ENCODE data around the gene TP53TG5. TPM values are rescaled to one million over a fixed set of nuclear protein-coding genes. Genes with fewer than 3 reads are reported as not detected.

The TP53TG5 gene
- total RNA-seq, 1 experiment from 2014 or later: 0.69 TPM

DNA sequence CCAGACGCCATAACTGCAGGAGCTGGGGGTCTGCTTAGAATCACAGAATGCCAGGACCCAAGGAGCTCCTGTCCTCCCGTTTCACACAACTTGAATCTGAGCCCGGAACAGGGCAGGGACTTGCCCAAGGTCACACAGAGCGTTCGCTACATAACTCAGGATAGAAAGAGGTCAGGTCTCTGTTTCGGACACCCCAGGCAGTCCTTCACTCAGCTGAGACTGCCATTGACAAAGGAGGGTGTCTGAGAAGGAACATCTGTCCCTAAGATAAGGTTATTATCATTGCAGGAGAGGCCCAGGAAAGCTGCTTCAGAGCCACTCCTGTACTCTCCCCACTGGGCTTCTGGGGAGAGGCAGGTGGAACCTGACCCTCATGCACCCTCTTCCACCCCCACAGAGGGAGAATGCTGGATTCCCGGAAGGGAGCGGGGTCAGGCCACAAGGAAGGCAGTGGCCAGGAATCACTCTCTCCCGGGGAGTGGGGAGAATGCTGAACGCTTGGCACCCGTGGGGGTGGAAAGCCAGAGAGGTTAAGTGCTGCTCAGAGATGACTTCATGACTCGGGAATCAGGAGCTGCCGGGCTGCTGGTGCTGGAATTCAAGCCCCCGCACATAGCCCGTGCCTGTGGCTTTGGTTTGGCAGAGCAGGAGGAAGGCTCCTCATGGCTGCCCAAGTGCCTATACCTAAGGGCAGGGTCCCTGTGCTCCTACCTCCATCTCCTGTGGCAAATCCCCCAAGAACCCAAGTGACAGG is 40.6 kb downstream of the TP53TG5 start:
- no peak for TF ChIP-seq EZH2 (IDR thresholded peaks at IDR 0.05; ENCODE audit: borderline replicate concordance, low read depth, low read length, poor library complexity, severe bottlenecking)
- TF ChIP-seq, protein P1, sequence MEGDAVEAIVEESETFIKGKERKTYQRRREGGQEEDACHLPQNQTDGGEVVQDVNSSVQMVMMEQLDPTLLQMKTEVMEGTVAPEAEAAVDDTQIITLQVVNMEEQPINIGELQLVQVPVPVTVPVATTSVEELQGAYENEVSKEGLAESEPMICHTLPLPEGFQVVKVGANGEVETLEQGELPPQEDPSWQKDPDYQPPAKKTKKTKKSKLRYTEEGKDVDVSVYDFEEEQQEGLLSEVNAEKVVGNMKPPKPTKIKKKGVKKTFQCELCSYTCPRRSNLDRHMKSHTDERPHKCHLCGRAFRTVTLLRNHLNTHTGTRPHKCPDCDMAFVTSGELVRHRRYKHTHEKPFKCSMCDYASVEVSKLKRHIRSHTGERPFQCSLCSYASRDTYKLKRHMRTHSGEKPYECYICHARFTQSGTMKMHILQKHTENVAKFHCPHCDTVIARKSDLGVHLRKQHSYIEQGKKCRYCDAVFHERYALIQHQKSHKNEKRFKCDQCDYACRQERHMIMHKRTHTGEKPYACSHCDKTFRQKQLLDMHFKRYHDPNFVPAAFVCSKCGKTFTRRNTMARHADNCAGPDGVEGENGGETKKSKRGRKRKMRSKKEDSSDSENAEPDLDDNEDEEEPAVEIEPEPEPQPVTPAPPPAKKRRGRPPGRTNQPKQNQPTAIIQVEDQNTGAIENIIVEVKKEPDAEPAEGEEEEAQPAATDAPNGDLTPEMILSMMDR (conservative IDR thresholded peaks at IDR 0.05; ENCODE audit: low read depth, low read length): no peak
- Histone ChIP-seq H3K9me3 (ENCODE audit: low read depth, low read length, poor library complexity, severe bottlenecking) (no peaks in the 10 kb centered on the region), H3K36me3 (ENCODE audit: insufficient read depth, low read length, poor library complexity, severe bottlenecking) (peaks cover 9% of the 10 kb centered on the region), H3K27me3 (replicated peaks; ENCODE audit: insufficient read depth, low read depth, low read length, poor library complexity) (no peaks in the 10 kb centered on the region), H3K4me3 (ENCODE audit: low read depth, low read length, poor library complexity, severe bottlenecking) (no peak overlapping the region), H3K27ac (ENCODE audit: low read depth, low read length, poor library complexity, severe bottlenecking) (no peak overlapping the region), H3K4me1 (ENCODE audit: insufficient read depth, low read length, poor library complexity, severe bottlenecking) (no peaks in the 10 kb centered on the region)
- POLR2A ChIA-PET (ENCODE audit: low non-redundant PET): no interaction called here
- CTCF ChIA-PET: no interaction called here
- BruUV-seq (replicated peaks): no TSS peak
- DNase-seq (ENCODE audit: low spot score): no peak
- intact Hi-C loops (cut with micrococcal nuclease; ENCODE audit: unreplicated experiment): no loop called here

DNA sequence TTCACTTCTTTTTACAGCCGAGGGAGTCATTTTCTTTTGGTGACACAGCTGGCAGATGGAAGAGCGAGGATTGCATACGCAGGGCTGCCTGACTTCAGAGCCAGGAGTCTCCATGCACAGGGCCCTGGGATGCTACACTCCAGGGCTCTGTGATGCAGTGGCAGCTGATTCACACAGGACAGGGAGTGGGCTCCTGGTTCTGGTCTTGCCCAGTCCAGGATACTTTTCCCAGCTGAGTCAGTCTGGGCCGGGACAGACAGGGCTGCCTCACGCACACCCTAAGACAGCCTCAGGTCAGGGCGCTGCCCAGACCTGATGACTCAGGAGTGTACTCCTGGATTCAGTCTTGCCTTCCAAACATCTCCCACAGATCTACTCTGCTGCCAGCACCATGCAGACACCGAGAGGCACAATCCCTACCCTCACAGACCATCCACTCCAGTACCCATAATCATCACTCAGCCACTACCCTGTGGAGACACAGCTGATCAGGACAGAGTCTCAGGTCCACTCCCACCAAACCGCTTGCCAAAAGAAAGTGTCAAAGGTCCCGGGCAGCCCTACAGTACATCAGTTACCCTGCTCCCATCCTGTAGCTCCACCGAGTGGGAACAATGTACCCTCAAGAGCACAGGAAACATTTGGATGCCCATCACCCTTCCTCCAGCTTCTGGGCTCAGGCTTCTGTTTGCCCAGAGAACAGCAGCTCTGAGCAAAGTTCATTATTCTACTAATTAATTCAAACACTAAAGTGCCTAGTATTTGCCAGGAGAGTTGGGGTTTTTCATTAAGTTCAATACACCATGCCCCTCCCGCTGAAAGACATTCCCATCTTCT is 41.4 kb downstream of the TP53TG5 start:
- H3K4me3 ChIP-seq (ENCODE audit: low read depth, low read length, poor library complexity, severe bottlenecking): no peak overlapping the region
- BruUV-seq (replicated peaks): no TSS peak
- no peaks in the 10 kb centered on the region for H3K4me1 ChIP-seq (ENCODE audit: insufficient read depth, low read length, poor library complexity, severe bottlenecking)
- no peak overlapping the region for H3K27ac ChIP-seq (ENCODE audit: low read depth, low read length, poor library complexity, severe bottlenecking)
- H3K27me3 ChIP-seq (replicated peaks; ENCODE audit: insufficient read depth, low read depth, low read length, poor library complexity): no peaks in the 10 kb centered on the region
- peaks cover 9% of the 10 kb centered on the region for H3K36me3 ChIP-seq (ENCODE audit: insufficient read depth, low read length, poor library complexity, severe bottlenecking)
- no peak for DNase-seq (ENCODE audit: low spot score)
- ChIA-PET POLR2A (ENCODE audit: low non-redundant PET) (no interaction called here), CTCF (no interaction called here)
- TF ChIP-seq, protein P1 (conservative IDR thresholded peaks at IDR 0.05; ENCODE audit: low read depth, low read length): no peak
- no peak for TF ChIP-seq EZH2 (IDR thresholded peaks at IDR 0.05; ENCODE audit: borderline replicate concordance, low read depth, low read length, poor library complexity, severe bottlenecking)
- no peaks in the 10 kb centered on the region for H3K9me3 ChIP-seq (ENCODE audit: low read depth, low read length, poor library complexity, severe bottlenecking)
- intact Hi-C loops (cut with micrococcal nuclease; ENCODE audit: unreplicated experiment): no loop called here

GRCh38 chr20:45330476-45330875 is 47.6 kb downstream of the TP53TG5 start:
- Histone ChIP-seq H3K36me3 (ENCODE audit: insufficient read depth, low read length, poor library complexity, severe bottlenecking) (peaks cover 23% of the 10 kb centered on the region), H3K9me3 (ENCODE audit: low read depth, low read length, poor library complexity, severe bottlenecking) (no peaks in the 10 kb centered on the region), H3K4me3 (ENCODE audit: low read depth, low read length, poor library complexity, severe bottlenecking) (no peak overlapping the region), H3K4me1 (ENCODE audit: insufficient read depth, low read length, poor library complexity, severe bottlenecking) (peaks cover 6% of the 10 kb centered on the region), H3K27me3 (replicated peaks; ENCODE audit: insufficient read depth, low read depth, low read length, poor library complexity) (no peaks in the 10 kb centered on the region), H3K27ac (ENCODE audit: low read depth, low read length, poor library complexity, severe bottlenecking) (no peak overlapping the region)
- BruUV-seq (replicated peaks): no TSS peak
- DNase-seq (ENCODE audit: low spot score): no peak
- intact Hi-C loops (cut with micrococcal nuclease; ENCODE audit: unreplicated experiment): no loop called here
- ChIA-PET CTCF (interaction anchor here (0.6 kb wide), 1 partner anchor 54 kb away, joined by 3 read pairs; no protein-coding TSS in a partner anchor), POLR2A (ENCODE audit: low non-redundant PET) (no interaction called here)
- TF ChIP-seq, protein P1 (conservative IDR thresholded peaks at IDR 0.05; ENCODE audit: low read depth, low read length): no peak
- no peak for TF ChIP-seq EZH2 (IDR thresholded peaks at IDR 0.05; ENCODE audit: borderline replicate concordance, low read depth, low read length, poor library complexity, severe bottlenecking)
